Measurements from ENCODE around the gene CADPS2. TPM values are rescaled to one million over a fixed set of nuclear protein-coding genes. Genes with fewer than 3 reads are reported as not detected.

CADPS2 gene
- total and polyA plus RNA-seq, 2 donors (not counting 3 experiments of a cell fraction or from before 2014, with no cell fraction given), result 9.5 to 22.6 TPM

- Histone ChIP-seq H3K36me3 (ENCODE audit: control insufficient read depth in 2 of 2, extremely low read depth in 1 of 2, insufficient read depth in 2 of 2, low read length in 2 of 2) (no peaks in the 10 kb centered on the region), H3K27ac (ENCODE audit: insufficient read depth, low read depth, low read length) (no peak overlapping the region), H4K20me1 (replicated peaks; ENCODE audit: control insufficient read depth, extremely low read depth, insufficient read depth, low read length) (no peaks in the 10 kb centered on the region), H3K4me1 (ENCODE audit: control insufficient read depth, extremely low read depth, insufficient read depth, low read length) (no peaks in the 10 kb centered on the region), H3K4me3 (replicated peaks in 1 of 3; ENCODE audit: insufficient read depth in 1 of 3, low read depth in 1 of 3, low read length in 3 of 3) (no peak overlapping the region), H3K9me3 (replicated peaks; ENCODE audit: control insufficient read depth, insufficient read depth, low read length) (no peaks in the 10 kb centered on the region), H3K27me3 (ENCODE audit: control insufficient read depth in 2 of 2, insufficient read depth in 2 of 2, low read length in 2 of 2) (no peaks in the 10 kb centered on the region), H3K79me2 (ENCODE audit: control insufficient read depth, insufficient read depth, low read length) (no peaks in the 10 kb centered on the region), H3K4me2 (ENCODE audit: insufficient read depth, low read length) (no peak overlapping the region), H3K9me1 (replicated peaks; ENCODE audit: control insufficient read depth, extremely low read depth, insufficient read depth, low read length) (no peaks in the 10 kb centered on the region), H2AFZ (ENCODE audit: low read depth, low read length) (no peak overlapping the region), H3K9ac (replicated peaks; ENCODE audit: extremely low read depth, insufficient read depth, low read length) (no peak overlapping the region)
- TF ChIP-seq MYC (IDR thresholded peaks at IDR 0.05; ENCODE audit: low read depth, low read length) (no peak), CTCF (IDR thresholded peaks at IDR 0.05; ENCODE audit: extremely low read depth in 1 of 2, insufficient read depth in 1 of 2, low read depth in 1 of 2, low read length in 2 of 2) (no peak), GATA2 (IDR thresholded peaks at IDR 0.05; ENCODE audit: insufficient read depth, insufficient read length, low read depth, low read length) (no peak), POLR2A (IDR thresholded peaks at IDR 0.05; ENCODE audit: low read depth, low read length) (no peak), MAX (IDR thresholded peaks at IDR 0.05; ENCODE audit: insufficient read depth, insufficient read length) (no peak), JUN (IDR thresholded peaks at IDR 0.05; ENCODE audit: borderline replicate concordance, insufficient read depth, insufficient read length, low read depth) (no peak), EZH2 (IDR thresholded peaks at IDR 0.05; ENCODE audit: borderline replicate concordance, low read depth, low read length, severe bottlenecking) (no peak), FOS (IDR thresholded peaks at IDR 0.05; ENCODE audit: borderline replicate concordance, insufficient read depth, low read length) (no peak), POLR2AphosphoS5 (IDR thresholded peaks at IDR 0.05; ENCODE audit: insufficient read depth, low read depth, low read length) (no peak)
- no peak for DNase-seq (ENCODE audit: low read depth, low spot score)
- dilution Hi-C loops (cut with MboI; ENCODE audit: extremely low pct_ligation_motif_present, low sequenced_read_pairs), result no loop called here
- no peak for FAIRE-seq
- ChIA-PET POLR2A (no interaction called here), CTCF (interaction anchor here (1.4 kb wide), 1 partner anchor 19 kb away, joined by 3 read pairs; no protein-coding TSS in a partner anchor)
- intact Hi-C loops (cut with micrococcal nuclease), result no loop called here
- no TSS peak for BruUV-seq (replicated peaks)
Observed at GRCh38 chr7:122578350-122578749, 307.9 kb downstream of the CADPS2 start.
